ENCODE data around the gene OR2D2.
"Not testable (repeated sequence)": the region's sequence is repeated elsewhere in the genome, so short reads cannot be mapped to it uniquely, and the experiment has no call there.

OR2D2 gene

GRCh38 chr11:6892400-6892799 is at the start of gene OR2D2:
Gene OR2D2, minus strand, starts transcription at chr11:6892500. Its CDS starts 0 bp downstream, at chr11:6892500.
- DNase-seq = no peak

GRCh38 chr11:6941970-6942369 is 49.7 kb upstream of the OR2D2 start:
- no peak for DNase-seq

- no peak for DNase-seq
Observed at GRCh38 chr11:6932145-6932544, 39.8 kb upstream of the OR2D2 start.

DNA sequence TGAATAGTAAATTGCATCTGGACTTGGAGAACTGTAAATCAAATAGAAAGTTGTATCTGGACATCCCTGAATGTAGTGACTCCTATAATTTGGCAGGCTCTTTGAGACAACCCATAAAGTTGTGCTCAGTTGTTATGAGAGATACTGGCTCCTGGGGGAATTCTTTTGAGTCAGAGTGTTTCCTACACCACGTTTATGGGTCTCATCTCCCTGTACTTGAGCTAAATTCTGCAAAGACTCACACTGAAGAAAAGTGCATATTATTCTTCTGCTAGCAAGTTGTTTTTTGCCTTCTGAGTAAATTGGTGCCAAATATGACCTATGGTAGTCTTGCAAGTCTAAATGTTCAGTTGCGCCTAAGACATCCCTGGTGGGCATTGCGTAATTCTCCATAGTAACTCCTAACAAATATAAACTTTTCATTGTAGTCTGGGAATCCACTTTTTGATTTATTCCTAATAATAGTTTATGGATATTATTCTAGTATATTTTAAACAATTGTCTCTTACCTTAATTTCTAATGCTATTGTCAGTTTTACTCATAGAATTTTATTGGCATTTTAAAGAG is 38.9 kb upstream of the OR2D2 start:
- DNase-seq = no peak

GRCh38 chr11:6928916-6929315 is 36.6 kb upstream of the OR2D2 start:
- no peak for DNase-seq

DNA sequence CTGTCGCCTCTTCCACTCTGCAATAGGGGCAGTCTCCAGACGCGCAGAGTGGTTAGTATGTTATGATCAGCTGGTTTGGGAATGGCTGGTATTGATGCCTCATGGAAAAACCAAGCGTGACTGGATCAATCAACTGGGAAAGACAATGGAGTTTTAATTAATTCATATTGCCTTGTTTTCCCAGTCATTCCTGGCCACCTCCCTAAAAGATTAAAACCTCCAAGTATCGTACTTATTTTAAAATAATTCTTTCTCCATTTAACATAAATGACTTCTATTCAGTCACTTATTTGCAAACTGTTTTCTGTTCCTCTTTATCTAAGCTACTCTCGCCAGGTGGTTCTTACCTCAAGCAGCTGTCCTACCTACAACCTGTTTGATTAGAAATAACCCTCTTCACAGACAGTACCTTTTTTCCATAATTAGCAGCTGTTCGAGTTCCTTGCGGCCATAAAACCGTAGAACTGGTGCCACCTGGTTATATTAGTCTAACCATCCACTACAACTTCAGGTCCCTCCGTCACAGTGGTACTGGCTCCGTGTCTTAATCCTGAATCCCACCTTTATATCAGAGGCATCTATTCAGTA is 34.8 kb upstream of the OR2D2 start:
- no peak for DNase-seq

- peak in 36 of 51 donors; percentile 2 to 50 (median 25) for DNase-seq
Observed at GRCh38 chr11:6926208-6927029, 34.1 kb upstream of the OR2D2 start, which contains the start of gene ZNF215. Gene ZNF215, plus strand, starts transcription at chr11:6926426. Its CDS starts 5,847 bp downstream, at chr11:6932273.

GRCh38 chr11:6925636-6926207 is 33.4 kb upstream of the OR2D2 start:
- DNase-seq = peak in 2 of 51 donors; percentile 6 to 15

DNA sequence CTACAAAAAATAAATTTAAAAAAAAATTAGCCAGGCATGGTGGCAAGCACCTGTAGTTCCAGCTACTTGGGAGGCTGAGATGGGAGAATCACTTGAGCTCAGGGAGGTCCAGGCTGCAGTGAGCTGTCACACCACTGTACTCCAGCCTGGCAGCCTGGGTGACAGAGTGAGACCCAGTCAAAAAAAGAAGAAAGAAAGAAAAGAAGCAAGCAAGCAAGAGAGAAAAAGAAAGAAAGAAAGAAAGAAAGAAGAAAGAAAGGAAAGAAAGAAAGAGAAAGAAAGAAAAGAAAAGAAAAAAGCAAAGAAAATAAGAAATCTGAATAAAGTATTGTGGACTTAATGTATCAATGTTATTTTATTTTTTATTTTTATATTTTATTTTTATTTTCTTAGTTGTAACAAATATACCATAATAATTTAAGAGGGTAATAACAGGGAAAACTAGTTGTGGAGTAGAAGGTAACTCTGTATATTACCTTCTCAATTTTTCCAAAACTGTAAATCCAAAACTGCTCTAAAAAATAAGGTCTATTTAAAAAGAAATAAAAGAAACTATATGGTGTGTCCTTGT is 32.8 kb upstream of the OR2D2 start:
- no peak for DNase-seq

- DNase-seq = no peak
Observed at GRCh38 chr11:6920702-6921101, 28.4 kb upstream of the OR2D2 start, which contains the start of gene OR2D3. Gene OR2D3, plus strand, starts transcription at chr11:6921002. Its CDS starts 0 bp downstream, at chr11:6921002.

DNA sequence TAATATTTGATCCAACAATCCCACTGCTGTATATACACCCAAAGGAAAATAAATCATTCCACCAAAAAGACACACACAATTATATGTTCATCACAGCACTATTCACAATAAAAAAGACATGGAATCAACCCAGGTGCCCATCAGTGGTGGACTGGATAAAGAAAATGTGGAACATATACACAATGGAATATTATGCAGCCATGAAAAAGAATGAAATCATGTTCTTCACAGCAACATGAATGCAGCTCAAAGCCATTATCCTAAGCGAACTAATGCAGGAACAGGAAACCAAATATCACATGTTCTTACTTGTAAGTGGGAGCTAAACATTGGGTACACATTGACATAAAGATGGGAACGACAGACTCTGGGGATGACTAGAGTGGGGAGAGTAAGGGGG is 27.4 kb upstream of the OR2D2 start:
- DNase-seq = no peak

- no peak for DNase-seq
Observed at GRCh38 chr11:6911948-6912347, 19.6 kb upstream of the OR2D2 start.

- no peak for DNase-seq
Observed at GRCh38 chr11:6911378-6911777, 19.1 kb upstream of the OR2D2 start.

DNA sequence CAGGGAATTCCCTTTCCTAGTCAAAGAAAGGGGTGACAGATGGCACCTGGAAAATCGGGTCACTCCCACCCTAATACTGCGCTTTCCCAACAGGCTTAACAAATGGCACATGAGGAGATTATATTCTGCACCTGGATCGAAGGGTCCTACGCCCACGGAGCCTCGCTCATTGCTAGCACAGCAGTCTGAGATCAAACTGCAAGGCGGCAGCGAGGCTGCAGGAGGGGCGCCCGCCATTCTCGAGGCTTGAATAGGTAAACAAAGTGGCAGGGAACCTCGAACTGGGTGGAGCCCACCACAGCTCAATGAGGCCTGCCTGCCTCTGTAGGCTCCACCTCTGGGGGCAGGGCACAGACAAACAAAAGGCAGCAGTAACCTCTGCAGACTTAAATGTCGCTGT is 12.5 kb upstream of the OR2D2 start:
- not testable (repeated sequence) for DNase-seq

GRCh38 chr11:6900327-6900999 is 8.2 kb upstream of the OR2D2 start:
- DNase-seq = no peak

GRCh38 chr11:6898911-6899310 is 6.6 kb upstream of the OR2D2 start:
- DNase-seq = no peak

- DNase-seq = no peak
Observed at GRCh38 chr11:6895010-6895409, 2.7 kb upstream of the OR2D2 start.

DNA sequence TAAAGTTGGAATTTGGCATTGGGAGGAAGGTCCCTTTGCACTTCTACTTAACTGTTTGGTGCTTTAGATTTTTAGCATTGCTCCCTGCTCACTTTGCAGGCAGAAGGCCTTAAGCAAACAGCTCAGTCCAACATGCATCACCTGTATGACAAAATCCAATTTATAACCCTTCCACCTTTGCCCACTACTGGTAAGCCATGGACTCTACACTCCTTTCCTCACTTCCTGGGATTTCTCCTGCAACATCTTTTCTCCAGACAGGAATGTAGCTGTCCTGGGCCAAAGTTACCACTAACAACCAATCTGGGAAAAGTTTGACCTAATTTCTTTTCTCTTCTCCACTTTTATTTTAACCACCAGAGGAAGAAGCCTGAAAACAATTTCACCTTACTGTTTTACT is 1.8 kb upstream of the OR2D2 start:
- DNase-seq = no peak

- no peak for DNase-seq
Observed at GRCh38 chr11:6889835-6890234, 2.5 kb downstream of the OR2D2 start.

- DNase-seq = no peak
Observed at GRCh38 chr11:6888830-6889229, 3.5 kb downstream of the OR2D2 start.

DNA sequence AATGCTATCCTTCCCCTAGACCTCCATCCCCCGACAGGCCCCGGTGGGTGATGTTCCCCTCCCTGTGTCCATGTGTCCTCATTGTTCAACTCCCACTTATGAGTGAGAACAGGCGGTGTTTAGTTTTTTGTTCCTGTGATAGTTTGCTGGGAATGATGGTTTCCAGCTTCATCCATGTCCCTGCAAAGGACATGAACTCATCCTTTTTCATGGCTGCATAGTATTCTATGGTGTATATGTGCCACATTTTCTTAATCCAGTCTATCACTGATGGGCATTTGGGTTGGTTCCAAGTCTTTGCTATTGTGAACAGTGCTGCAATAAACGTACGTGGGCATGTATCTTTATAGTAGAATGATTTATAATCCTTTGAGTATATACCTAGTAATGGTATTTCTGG is 4.6 kb downstream of the OR2D2 start:
- not testable (repeated sequence) for DNase-seq
